SK-N-SH (cell line): Measurements from ENCODE around the gene CCDC57. TPM values are rescaled to one million over a fixed set of nuclear protein-coding genes. Genes with fewer than 3 reads are reported as not detected.

Experiments
- CTCF ChIA-PET: fragments of 300-600, 350-600 bp; formaldehyde crosslinking; extraction: SDS; loops from one replicate; lab custom pipeline; 2021; lab: Yijun Ruan, JAX
- POLR2A ChIA-PET: fragments of 350-600 bp; sonication (Branson Sonifier 250); formaldehyde crosslinking; extraction: SDS; loops from one replicate; lab custom pipeline; 2020; ENCODE audit warnings: antibody characterized with exemption, inconsistent platforms; lab: Yijun Ruan, JAX
- DNase-seq: peaks from one replicate; pipeline ENCODE4 v3.0.0; 2012
- H2AFZ ChIP-seq: fragments of 200-600 bp; sonication (generic); 2 replicates; pipeline ENCODE4 v1.8.1; 2016; ENCODE audit warnings: antibody characterized with exemption, mild to moderate bottlenecking, low read depth
- H3F3A ChIP-seq: fragments of 200-600 bp; sonication (generic); replicated peaks from 2 replicates; pipeline ENCODE3; 2016; ENCODE audit warnings: antibody characterized with exemption, mild to moderate bottlenecking; ENCODE audit not compliant: insufficient read depth
- H3K27ac ChIP-seq, 2 experiments: fragments of 200-500 bp in 1 of 2; fragments of 200-600 bp in 1 of 2; sonication (Bioruptor generic) in 1 of 2; sonication (generic), shearing (Covaris generic) in 1 of 2; 2 replicates each; pipeline versions ENCODE4 v1.5.1 to v1.6.1; 2014 to 2016; ENCODE audit warnings: low read depth in 2 of 2, inconsistent platforms in 1 of 2, low read length in 1 of 2, mild to moderate bottlenecking in 1 of 2, mixed read lengths in 1 of 2
- H3K27me3 ChIP-seq: fragments of 200-600 bp; sonication (generic), shearing (Covaris generic); 2 replicates; pipeline ENCODE4 v1.6.1; 2016; ENCODE audit warnings: mixed run types; ENCODE audit not compliant: insufficient read depth
- H3K36me3 ChIP-seq, 2 experiments: fragments of 200-500 bp in 1 of 2; fragments of 200-600 bp in 1 of 2; sonication (Bioruptor generic) in 1 of 2; sonication (generic) in 1 of 2; replicated peaks in 1 of 2; 2 replicates each; pipeline versions ENCODE3 to v1.5.1; 2014 to 2016; ENCODE audit warnings: low read length in 1 of 2, mild to moderate bottlenecking in 1 of 2; ENCODE audit not compliant: insufficient read depth in 2 of 2, control insufficient read depth in 1 of 2
- H3K4me1 ChIP-seq, 2 experiments: fragments of 200-500 bp in 1 of 2; fragments of 200-600 bp in 1 of 2; sonication (Bioruptor generic) in 1 of 2; sonication (generic), shearing (Covaris generic) in 1 of 2; 2 replicates each; pipeline versions ENCODE4 v1.5.1 to v1.6.1; 2014 to 2016; ENCODE audit warnings: low read depth in 1 of 2, low read length in 1 of 2, mixed run types in 1 of 2; ENCODE audit not compliant: insufficient read depth in 2 of 2, control insufficient read depth in 1 of 2
- H3K4me2 ChIP-seq: fragments of 200-600 bp; sonication (generic), shearing (Covaris generic); 2 replicates; pipeline ENCODE4 v1.6.1; 2017; ENCODE audit warnings: mixed run types
- H3K4me3 ChIP-seq, 2 experiments: fragments of 200-500 bp in 1 of 2; fragments of 200-600 bp in 1 of 2; sonication (Bioruptor generic) in 1 of 2; sonication (generic), shearing (Covaris generic) in 1 of 2; 2 replicates each; pipeline versions ENCODE4 v1.5.1 to v1.8.1; 2014 to 2016; ENCODE audit warnings: low read depth in 2 of 2, inconsistent platforms in 1 of 2, low read length in 1 of 2, mild to moderate bottlenecking in 1 of 2, mixed read lengths in 1 of 2, moderate library complexity in 1 of 2
- H3K79me2 ChIP-seq: fragments of 200-600 bp; sonication (generic); 2 replicates; pipeline ENCODE4 v1.8.1; 2017; ENCODE audit warnings: mild to moderate bottlenecking; ENCODE audit not compliant: insufficient read depth
- H3K9ac ChIP-seq: fragments of 200-600 bp; sonication (generic); 2 replicates; pipeline ENCODE4 v1.6.1; 2017; ENCODE audit warnings: mixed run types
- H3K9me2 ChIP-seq: fragments of 200-600 bp; sonication (generic); 2 replicates; pipeline ENCODE4 v1.6.1; 2017; ENCODE audit warnings: mixed run types
- H3K9me3 ChIP-seq: fragments of 200-600 bp; sonication (generic); 2 replicates; pipeline ENCODE4 v1.6.1; 2017; ENCODE audit warnings: mixed run types, mild to moderate bottlenecking, moderate library complexity
- H4K20me1 ChIP-seq: fragments of 200-600 bp; sonication (generic); 2 replicates; pipeline ENCODE4 v1.6.1; 2017; ENCODE audit warnings: mild to moderate bottlenecking, mixed run types; ENCODE audit not compliant: insufficient read depth
- EP300 ChIP-seq, 2 experiments: IDR thresholded peaks; 2 replicates each; pipeline versions ENCODE4 v1.4.0 to v1.6.1; 2012; ENCODE audit warnings: borderline replicate concordance in 1 of 2, low read depth in 1 of 2, low read length in 1 of 2
- FOSL2 ChIP-seq: IDR thresholded peaks from 2 replicates; pipeline ENCODE4 v1.4.0; 2012; ENCODE audit warnings: low read depth, mild to moderate bottlenecking, moderate library complexity, borderline replicate concordance
- MAX ChIP-seq: IDR thresholded peaks from 2 replicates; pipeline ENCODE4 v1.4.0; 2012; ENCODE audit warnings: low read depth
- NRF1 ChIP-seq: IDR thresholded peaks from 2 replicates; pipeline ENCODE4 v1.6.1; 2012; ENCODE audit warnings: low read depth, mild to moderate bottlenecking, low read length
- RAD21 ChIP-seq: IDR thresholded peaks from 2 replicates; pipeline ENCODE4 v1.6.1; 2012; ENCODE audit warnings: mild to moderate bottlenecking, low read length
- REST ChIP-seq: IDR thresholded peaks from 2 replicates; pipeline ENCODE4 v1.6.1; 2012; ENCODE audit warnings: mild to moderate bottlenecking, low read depth, low read length, moderate library complexity
- SIN3A ChIP-seq: IDR thresholded peaks from 2 replicates; pipeline ENCODE4 v1.6.1; 2012; ENCODE audit warnings: low read depth, mild to moderate bottlenecking, low read length, moderate library complexity, borderline replicate concordance
- TEAD4 ChIP-seq: IDR thresholded peaks from 2 replicates; pipeline ENCODE4 v1.4.0; 2012; ENCODE audit warnings: mild to moderate bottlenecking, borderline replicate concordance; ENCODE audit not compliant: insufficient read depth
- YY1 ChIP-seq: IDR thresholded peaks from 2 replicates; pipeline ENCODE4 v1.4.0; 2012; ENCODE audit warnings: low read depth, mild to moderate bottlenecking
- ZBTB33 ChIP-seq: IDR thresholded peaks from 2 replicates; pipeline ENCODE4 v1.4.0; 2012; ENCODE audit warnings: low read depth, borderline replicate concordance
- WGBS: methylation state at CpG from one replicate; pipeline ENCODE4 v1.1.6; 2017; ENCODE audit warnings: low lambda C conversion rate; 5-methylcytosine and 5-hydroxymethylcytosine counted together
- polyA plus RNA-seq, 3 experiments: library from polyadenylated mRNA; depleted of rRNA; stranded (reverse); fragments of >200 nt; gene quantifications; 2 replicates each; pipeline ENCODE4 v1.2.3, GENCODE V29; 2012

CCDC57 gene
- polyA plus RNA-seq, 1 of the 3 experiments (the other 2 are of a cell fraction) = 68.6 TPM

- Histone ChIP-seq H3K4me1 (no peaks in the 10 kb centered on the region), H4K20me1 (no peaks in the 10 kb centered on the region), H3K9ac (no peak overlapping the region), H3K9me3 (no peaks in the 10 kb centered on the region), H2AFZ (no peak overlapping the region), H3K4me3 (no peak overlapping the region), H3F3A (peaks cover 3% of the 10 kb centered on the region), H3K9me2 (no peaks in the 10 kb centered on the region), H3K36me3 (peaks cover 21 to 97% of the 10 kb centered on the region in 2 experiments), H3K4me2 (no peak overlapping the region), H3K27ac (no peak overlapping the region), H3K79me2 (no peaks in the 10 kb centered on the region), H3K27me3 (no peaks in the 10 kb centered on the region)
- no peak for DNase-seq
- ChIA-PET POLR2A (no interaction called here), CTCF (interaction anchor here (2.2 kb wide), 1 partner anchor 54 kb away, joined by 8 read pairs; no protein-coding TSS in a partner anchor)
- TF ChIP-seq EP300 (IDR thresholded peaks at IDR 0.05; ENCODE audit: borderline replicate concordance in 1 of 2, low read depth in 1 of 2, low read length in 1 of 2) = no peak
- no peak for TF ChIP-seq REST
- no peak for TF ChIP-seq MAX
- TF ChIP-seq SIN3A = no peak
- no peak for TF ChIP-seq TEAD4
- TF ChIP-seq NRF1 = no peak
- no peak for TF ChIP-seq FOSL2
- no peak for TF ChIP-seq ZBTB33
- TF ChIP-seq RAD21 = no peak
- no peak for TF ChIP-seq YY1
- 96% methylated on average over 28 of the region's 31 CpGs for WGBS
Observed at GRCh38 chr17:82084373-82085030, 128.1 kb downstream of the CCDC57 start.
